ENCODE measurements around the gene BTAF1. TPM values are rescaled to one million over a fixed set of nuclear protein-coding genes. Genes with fewer than 3 reads are reported as not detected.

Gene BTAF1
- total RNA-seq, 1 experiment from 2014 or later, result 16.6 TPM

GRCh38 chr10:92052088-92052487 lies 128.5 kb downstream of the BTAF1 start:
- no peak for DNase-seq (ENCODE audit: low read depth)

GRCh38 chr10:92052741-92053140 lies 129.2 kb downstream of the BTAF1 start:
- DNase-seq (ENCODE audit: low read depth), result no peak

- DNase-seq (ENCODE audit: low read depth), result no peak
Observed at GRCh38 chr10:92054807-92055206, 131.2 kb downstream of the BTAF1 start.

GRCh38 chr10:92062273-92062672 lies 138.7 kb downstream of the BTAF1 start:
- DNase-seq (ENCODE audit: low read depth), result no peak

GRCh38 chr10:92064506-92064905 lies 140.9 kb downstream of the BTAF1 start:
- DNase-seq (ENCODE audit: low read depth), result no peak

- DNase-seq (ENCODE audit: low read depth), result no peak
Observed at GRCh38 chr10:92066386-92066785, 142.8 kb downstream of the BTAF1 start.

- DNase-seq (ENCODE audit: low read depth), result peak; percentile 14
Observed at GRCh38 chr10:92068900-92069299, 145.3 kb downstream of the BTAF1 start.

GRCh38 chr10:92074126-92074887 lies 150.7 kb downstream of the BTAF1 start:
- DNase-seq (ENCODE audit: low read depth), result peak; percentile 11

GRCh38 chr10:92075829-92076228 lies 152.3 kb downstream of the BTAF1 start:
- no peak for DNase-seq (ENCODE audit: low read depth)

GRCh38 chr10:92076722-92077121 lies 153.2 kb downstream of the BTAF1 start:
- DNase-seq (ENCODE audit: low read depth), result no peak

- DNase-seq (ENCODE audit: low read depth), result no peak
Observed at GRCh38 chr10:92079003-92079402, 155.4 kb downstream of the BTAF1 start.

Other genes with a start within 250 kb of the BTAF1 start
- gene TNKS2, start 125.3 kb upstream of the BTAF1 start, total RNA-seq (2014; rRNA removed; shearing (Covaris generic)), result 17.3 and 30.0 TPM in 2 replicates
- 0.05 and 0.94 TPM in 2 replicates for gene FGFBP3, start 14.3 kb upstream of the BTAF1 start, total RNA-seq (2014; rRNA removed; shearing (Covaris generic))

Measured in M059J (cell line).